ENCODE results near the gene COIL.

DNA sequence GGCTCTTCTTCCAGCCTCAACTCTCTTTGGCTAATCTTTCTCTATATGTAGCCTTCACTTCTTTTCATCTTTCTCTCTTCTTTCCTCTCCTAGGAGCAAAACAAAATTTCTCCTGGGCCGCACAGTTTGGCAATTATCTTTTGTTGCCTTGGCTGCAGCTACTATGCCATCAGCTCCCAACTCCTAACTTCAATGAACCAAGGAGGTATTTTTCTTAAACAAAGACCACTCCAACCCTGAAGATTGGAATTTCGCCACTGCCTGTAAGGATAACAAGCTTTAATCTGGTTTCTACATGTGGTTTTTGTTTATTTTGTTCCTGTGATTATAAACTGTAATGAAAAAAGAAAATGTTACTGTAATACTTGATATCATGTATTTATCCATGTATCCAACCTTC lies 14.8 kb upstream of the COIL start:
- TF ChIP-seq, protein P1, sequence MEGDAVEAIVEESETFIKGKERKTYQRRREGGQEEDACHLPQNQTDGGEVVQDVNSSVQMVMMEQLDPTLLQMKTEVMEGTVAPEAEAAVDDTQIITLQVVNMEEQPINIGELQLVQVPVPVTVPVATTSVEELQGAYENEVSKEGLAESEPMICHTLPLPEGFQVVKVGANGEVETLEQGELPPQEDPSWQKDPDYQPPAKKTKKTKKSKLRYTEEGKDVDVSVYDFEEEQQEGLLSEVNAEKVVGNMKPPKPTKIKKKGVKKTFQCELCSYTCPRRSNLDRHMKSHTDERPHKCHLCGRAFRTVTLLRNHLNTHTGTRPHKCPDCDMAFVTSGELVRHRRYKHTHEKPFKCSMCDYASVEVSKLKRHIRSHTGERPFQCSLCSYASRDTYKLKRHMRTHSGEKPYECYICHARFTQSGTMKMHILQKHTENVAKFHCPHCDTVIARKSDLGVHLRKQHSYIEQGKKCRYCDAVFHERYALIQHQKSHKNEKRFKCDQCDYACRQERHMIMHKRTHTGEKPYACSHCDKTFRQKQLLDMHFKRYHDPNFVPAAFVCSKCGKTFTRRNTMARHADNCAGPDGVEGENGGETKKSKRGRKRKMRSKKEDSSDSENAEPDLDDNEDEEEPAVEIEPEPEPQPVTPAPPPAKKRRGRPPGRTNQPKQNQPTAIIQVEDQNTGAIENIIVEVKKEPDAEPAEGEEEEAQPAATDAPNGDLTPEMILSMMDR (IDR thresholded peaks at IDR 0.05): no peak
- no peak for TF ChIP-seq EZH2 (IDR thresholded peaks at IDR 0.05; ENCODE audit: borderline replicate concordance, insufficient read depth, low read depth, low read length, poor library complexity, severe bottlenecking)

Data from B cell (primary cell).